ENCODE results near the gene STXBP5. TPM values are rescaled to one million over a fixed set of nuclear protein-coding genes. Genes with fewer than 3 reads are reported as not detected.

The STXBP5 gene
- total RNA-seq, 1 donor, result 144 TPM

DNA sequence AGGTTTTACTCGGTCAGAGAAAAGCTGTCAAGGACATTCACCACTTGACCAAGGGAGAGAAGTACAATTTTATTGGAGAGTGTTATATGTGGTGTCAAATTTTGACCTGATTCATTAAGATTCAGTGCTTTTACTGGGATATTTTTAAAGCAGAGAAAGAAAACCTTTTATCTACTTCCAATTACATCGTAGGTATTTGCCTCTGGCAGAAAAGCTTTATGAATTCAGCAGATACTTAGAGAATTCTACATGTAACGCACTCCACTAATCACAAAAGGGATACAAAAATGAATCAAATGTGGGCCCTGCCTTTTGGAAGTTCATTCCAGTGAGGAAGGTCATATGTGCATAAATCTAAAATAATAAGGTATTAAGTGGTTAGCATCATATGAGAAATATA is 133.7 kb downstream of the STXBP5 start:
- Histone ChIP-seq H3K4me1 (ENCODE audit: insufficient read depth, low read length) (no peaks in the 10 kb centered on the region), H3K27ac (ENCODE audit: low read depth, low read length) (no peak overlapping the region), H4K20me1 (ENCODE audit: insufficient read depth, low read length) (no peaks in the 10 kb centered on the region), H3K36me3 (ENCODE audit: insufficient read depth, low read length) (peaks cover 25% of the 10 kb centered on the region), H3K4me3 (ENCODE audit: insufficient read depth, low read length) (no peak overlapping the region), H3K27me3 (ENCODE audit: insufficient read depth, low read length) (no peaks in the 10 kb centered on the region), H3K9me3 (ENCODE audit: low read depth, low read length) (no peaks in the 10 kb centered on the region), H3K4me2 (ENCODE audit: insufficient read depth, low read length) (no peak overlapping the region), H2AFZ (ENCODE audit: low read length) (no peak overlapping the region), H3K79me2 (ENCODE audit: insufficient read depth, low read length) (no peaks in the 10 kb centered on the region)
- TF ChIP-seq, protein P1, sequence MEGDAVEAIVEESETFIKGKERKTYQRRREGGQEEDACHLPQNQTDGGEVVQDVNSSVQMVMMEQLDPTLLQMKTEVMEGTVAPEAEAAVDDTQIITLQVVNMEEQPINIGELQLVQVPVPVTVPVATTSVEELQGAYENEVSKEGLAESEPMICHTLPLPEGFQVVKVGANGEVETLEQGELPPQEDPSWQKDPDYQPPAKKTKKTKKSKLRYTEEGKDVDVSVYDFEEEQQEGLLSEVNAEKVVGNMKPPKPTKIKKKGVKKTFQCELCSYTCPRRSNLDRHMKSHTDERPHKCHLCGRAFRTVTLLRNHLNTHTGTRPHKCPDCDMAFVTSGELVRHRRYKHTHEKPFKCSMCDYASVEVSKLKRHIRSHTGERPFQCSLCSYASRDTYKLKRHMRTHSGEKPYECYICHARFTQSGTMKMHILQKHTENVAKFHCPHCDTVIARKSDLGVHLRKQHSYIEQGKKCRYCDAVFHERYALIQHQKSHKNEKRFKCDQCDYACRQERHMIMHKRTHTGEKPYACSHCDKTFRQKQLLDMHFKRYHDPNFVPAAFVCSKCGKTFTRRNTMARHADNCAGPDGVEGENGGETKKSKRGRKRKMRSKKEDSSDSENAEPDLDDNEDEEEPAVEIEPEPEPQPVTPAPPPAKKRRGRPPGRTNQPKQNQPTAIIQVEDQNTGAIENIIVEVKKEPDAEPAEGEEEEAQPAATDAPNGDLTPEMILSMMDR (IDR thresholded peaks at IDR 0.05; ENCODE audit: extremely low read depth, low read depth, low read length), result no peak
- no peak for DNase-seq (ENCODE audit: insufficient read length, low spot score, missing footprints)

DNA sequence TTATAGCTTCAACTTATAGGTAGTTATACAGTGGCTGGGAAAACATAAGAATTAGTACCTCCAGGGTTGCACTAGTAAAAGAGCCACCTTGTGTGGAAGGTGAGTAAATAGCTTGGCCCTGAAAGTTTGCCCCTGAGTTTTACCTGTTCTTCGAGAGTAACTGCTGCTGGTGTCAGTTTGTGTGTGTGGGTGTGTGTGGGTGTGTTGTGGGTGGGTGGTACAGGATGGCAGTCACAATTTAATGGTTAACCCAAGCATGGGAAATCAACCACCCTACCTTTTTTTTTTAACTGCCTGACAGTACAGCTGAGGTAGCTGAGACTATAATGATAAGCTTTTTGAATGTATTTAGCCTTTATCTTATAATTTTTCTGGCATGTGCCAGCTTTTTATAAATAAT is 137.3 kb downstream of the STXBP5 start:
- TF ChIP-seq, protein P1 (IDR thresholded peaks at IDR 0.05; ENCODE audit: extremely low read depth, low read depth, low read length), result no peak
- Histone ChIP-seq H4K20me1 (ENCODE audit: insufficient read depth, low read length) (no peaks in the 10 kb centered on the region), H3K4me1 (ENCODE audit: insufficient read depth, low read length) (no peaks in the 10 kb centered on the region), H3K36me3 (ENCODE audit: insufficient read depth, low read length) (peaks cover 24% of the 10 kb centered on the region), H3K27ac (ENCODE audit: low read depth, low read length) (no peak overlapping the region), H3K79me2 (ENCODE audit: insufficient read depth, low read length) (no peaks in the 10 kb centered on the region), H3K27me3 (ENCODE audit: insufficient read depth, low read length) (no peaks in the 10 kb centered on the region), H3K4me2 (ENCODE audit: insufficient read depth, low read length) (no peak overlapping the region), H2AFZ (ENCODE audit: low read length) (no peak overlapping the region), H3K4me3 (ENCODE audit: insufficient read depth, low read length) (no peak overlapping the region), H3K9me3 (ENCODE audit: low read depth, low read length) (no peaks in the 10 kb centered on the region)
- DNase-seq (ENCODE audit: insufficient read length, low spot score, missing footprints), result no peak

DNA sequence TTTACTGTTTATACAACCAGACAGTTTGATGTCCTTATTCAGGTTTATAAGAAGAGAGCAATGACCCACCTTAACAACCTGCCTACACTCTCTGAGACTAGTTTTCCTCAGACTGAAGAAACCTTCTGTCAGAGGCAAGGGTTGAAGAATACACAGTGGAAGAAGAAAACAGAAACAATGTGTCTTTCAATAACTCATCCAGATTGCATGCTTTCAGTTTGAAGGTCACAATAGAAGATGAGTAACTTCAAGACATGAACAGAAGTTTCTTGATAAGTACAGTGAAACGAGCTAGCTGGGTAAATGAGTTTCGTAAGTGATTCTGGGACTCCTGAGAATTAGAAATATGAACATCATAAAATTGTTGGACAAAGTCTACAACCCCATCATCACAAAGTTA is 141.7 kb downstream of the STXBP5 start:
- DNase-seq (ENCODE audit: insufficient read length, low spot score, missing footprints), result no peak
- no peaks in the 10 kb centered on the region for H3K79me2 ChIP-seq (ENCODE audit: insufficient read depth, low read length)
- TF ChIP-seq, protein P1 (IDR thresholded peaks at IDR 0.05; ENCODE audit: extremely low read depth, low read depth, low read length), result no peak
- H3K4me3 ChIP-seq (ENCODE audit: insufficient read depth, low read length), result no peak overlapping the region
- H2AFZ ChIP-seq (ENCODE audit: low read length), result no peak overlapping the region
- H3K27me3 ChIP-seq (ENCODE audit: insufficient read depth, low read length), result no peaks in the 10 kb centered on the region
- no peak overlapping the region for H3K4me2 ChIP-seq (ENCODE audit: insufficient read depth, low read length)
- no peaks in the 10 kb centered on the region for H3K9me3 ChIP-seq (ENCODE audit: low read depth, low read length)
- H3K36me3 ChIP-seq (ENCODE audit: insufficient read depth, low read length), result peaks cover 17% of the 10 kb centered on the region
- H3K4me1 ChIP-seq (ENCODE audit: insufficient read depth, low read length), result no peaks in the 10 kb centered on the region
- H4K20me1 ChIP-seq (ENCODE audit: insufficient read depth, low read length), result no peaks in the 10 kb centered on the region
- no peak overlapping the region for H3K27ac ChIP-seq (ENCODE audit: low read depth, low read length)

DNA sequence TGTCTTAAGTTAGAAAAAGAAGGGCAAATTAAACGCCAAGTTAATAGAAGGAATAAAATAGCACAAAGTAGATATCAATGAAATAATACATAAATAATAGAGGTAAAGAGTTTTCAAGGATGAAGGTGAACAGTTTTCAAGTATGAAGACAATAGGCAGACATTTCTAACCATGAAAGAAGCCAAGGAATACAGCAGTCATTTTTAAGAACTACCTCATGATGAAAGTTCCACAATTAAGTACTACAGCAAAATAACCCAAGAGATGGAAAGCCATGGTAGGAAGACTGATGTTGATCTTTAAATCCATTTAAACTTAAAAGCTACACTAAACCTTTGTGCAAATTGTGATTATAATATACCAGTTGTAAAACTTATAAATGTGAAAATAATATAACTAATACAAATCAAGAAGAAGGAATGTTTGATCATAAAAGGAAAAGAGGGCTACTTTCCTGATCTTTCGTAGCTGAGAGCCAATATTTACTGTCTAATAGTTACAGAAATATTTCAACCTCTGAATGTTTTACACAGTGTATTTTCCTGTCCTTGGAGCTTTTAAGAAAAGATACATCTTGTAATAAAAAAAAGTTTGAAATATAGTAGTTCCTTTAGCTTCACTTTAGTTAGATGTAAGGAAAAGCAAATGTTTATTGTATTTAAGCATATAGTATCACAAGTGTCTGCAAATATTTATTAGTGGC is 143.1 kb downstream of the STXBP5 start:
- no peak overlapping the region for H3K4me3 ChIP-seq (ENCODE audit: insufficient read depth, low read length)
- no peak overlapping the region for H2AFZ ChIP-seq (ENCODE audit: low read length)
- TF ChIP-seq, protein P1 (IDR thresholded peaks at IDR 0.05; ENCODE audit: extremely low read depth, low read depth, low read length), result no peak
- peaks cover 16% of the 10 kb centered on the region for H3K36me3 ChIP-seq (ENCODE audit: insufficient read depth, low read length)
- H3K4me1 ChIP-seq (ENCODE audit: insufficient read depth, low read length), result no peaks in the 10 kb centered on the region
- H3K27me3 ChIP-seq (ENCODE audit: insufficient read depth, low read length), result no peaks in the 10 kb centered on the region
- no peak for DNase-seq (ENCODE audit: insufficient read length, low spot score, missing footprints)
- H3K27ac ChIP-seq (ENCODE audit: low read depth, low read length), result no peak overlapping the region
- H3K4me2 ChIP-seq (ENCODE audit: insufficient read depth, low read length), result no peak overlapping the region
- H4K20me1 ChIP-seq (ENCODE audit: insufficient read depth, low read length), result no peaks in the 10 kb centered on the region
- no peaks in the 10 kb centered on the region for H3K79me2 ChIP-seq (ENCODE audit: insufficient read depth, low read length)
- no peaks in the 10 kb centered on the region for H3K9me3 ChIP-seq (ENCODE audit: low read depth, low read length)

All from osteoblast (primary cell).